T-helper 2 cell (primary cell): ENCODE data around the gene ROBO3.

Experiments used
- DNase-seq, 5 experiments: peaks; one replicate each; pipeline versions ENCODE4 v3.0.0 to v3.0.0-alpha.2; 2012 to 2022

ROBO3 gene

DNA sequence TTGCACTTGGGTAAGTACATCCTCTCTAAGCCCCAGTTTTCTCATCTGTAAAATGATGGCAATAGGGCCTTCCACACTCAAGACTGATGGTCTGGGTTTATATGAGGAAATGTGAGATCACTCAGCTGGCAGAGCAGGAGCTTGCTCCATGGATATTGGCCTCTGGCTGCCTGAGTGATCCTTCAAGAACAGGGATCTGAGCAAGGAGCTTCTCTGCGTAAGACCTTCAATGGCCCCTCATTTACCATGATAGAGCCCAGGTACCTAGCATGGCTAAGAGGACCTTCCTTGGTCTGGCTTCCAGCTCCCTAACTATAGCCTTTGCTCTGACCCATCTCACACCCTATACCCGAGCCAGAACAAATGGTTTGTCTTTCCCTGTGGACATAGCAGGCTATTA, 26.9 kb downstream of the ROBO3 start:
- DNase-seq, result no peak

DNA sequence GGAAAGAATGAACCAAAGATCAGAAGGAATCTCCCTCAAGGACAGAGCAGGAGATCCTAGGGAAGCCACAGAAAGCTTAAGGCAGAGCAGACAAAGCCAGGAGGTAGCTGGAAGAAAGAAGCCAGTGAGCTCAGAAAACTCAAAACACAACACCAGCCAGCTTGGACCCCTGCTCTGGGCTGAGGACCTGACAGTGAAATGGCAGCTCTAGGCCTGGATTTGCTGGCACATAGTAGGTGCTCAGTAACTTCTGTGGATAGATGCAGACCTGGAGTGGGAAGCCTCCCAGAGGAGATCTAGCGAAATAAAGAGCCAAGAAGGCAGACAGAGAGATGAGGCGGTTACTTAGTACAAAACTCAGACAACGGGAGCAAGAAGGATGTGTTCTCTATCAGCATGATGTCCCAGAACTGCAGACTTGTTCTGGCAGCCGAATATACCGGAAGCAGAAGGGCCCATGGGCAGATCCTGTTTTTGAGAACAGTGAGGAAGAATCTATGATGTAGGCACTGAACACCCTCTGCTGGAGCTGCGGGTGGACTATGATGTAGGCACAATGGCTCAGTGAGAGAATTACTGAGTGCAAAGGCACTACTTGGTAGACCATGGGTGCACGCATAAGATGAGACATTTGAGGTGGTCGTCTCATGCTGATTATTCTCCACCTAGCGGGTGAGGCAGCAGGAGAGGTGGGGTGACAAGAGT, 27.7 kb downstream of the ROBO3 start:
- no peak for DNase-seq

DNA sequence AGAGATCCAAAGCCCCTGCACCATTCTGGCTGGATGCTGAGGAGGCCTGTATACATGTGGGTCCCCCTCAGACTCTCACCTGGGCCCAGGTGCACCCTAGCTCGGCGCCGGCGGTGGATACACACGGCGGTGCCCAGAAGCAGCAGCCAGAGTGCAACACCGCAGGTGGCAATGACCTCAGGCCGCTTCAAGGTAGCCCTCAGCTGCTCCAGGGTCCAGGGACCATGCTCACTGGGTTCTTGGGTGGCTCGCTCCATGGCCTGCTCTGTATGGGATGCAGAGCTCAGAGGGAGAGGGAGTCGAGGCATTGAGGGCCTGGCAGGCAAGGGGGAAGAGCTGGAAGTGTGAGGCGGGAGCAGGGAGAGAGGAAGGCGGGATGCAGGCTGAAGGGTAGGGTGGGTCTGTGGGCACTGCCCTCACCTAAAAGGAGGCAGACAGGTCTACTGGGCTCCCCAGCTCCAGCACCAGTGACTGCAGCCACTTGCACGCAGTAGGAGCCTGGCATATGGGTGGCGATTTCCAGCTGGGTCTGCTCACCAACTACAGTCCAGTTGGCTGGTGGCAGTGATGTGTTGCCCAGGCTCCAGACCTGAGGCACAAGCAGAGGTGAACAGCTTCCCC, 28.7 kb downstream of the ROBO3 start:
- no peak for DNase-seq

DNA sequence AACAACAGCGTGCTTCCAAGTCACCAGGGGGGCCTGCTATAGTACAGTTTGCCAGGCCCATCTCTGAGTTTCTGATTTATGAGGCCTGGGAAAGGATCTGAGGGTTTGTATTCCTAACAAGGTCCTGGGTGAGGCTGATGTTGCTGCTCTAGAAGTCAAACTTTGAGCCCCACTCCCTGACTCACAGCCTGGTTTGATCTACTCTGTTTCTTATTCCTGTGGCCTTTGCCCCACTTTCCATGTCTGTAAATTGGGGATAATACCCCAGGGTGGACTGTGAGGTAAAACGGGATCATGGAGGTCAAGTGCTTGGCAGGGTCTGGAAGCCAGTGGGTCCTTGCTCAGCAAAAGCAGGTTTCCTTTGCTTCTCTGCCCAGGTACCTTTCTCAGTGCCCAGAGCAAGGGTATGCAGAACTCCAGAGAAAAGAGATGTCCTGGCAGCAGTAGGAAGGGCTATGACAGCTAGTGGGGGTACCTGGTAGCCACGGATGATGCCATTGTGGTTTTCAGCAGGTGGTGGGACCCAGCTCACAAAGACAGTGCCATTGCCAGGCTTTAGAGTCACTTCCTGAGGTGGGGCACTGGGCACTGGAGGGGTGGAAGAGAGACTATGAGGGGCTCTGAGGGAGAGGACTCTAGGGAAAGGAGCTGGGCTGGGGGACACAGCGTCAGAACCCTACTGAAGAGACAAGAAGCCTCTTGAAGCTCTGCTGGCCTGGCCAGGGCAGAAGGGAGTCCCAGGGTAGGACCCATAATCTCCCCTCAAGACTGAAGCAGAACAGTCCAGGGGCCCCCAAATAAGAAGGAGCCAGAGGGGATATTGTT, 29.6 kb downstream of the ROBO3 start:
- no peak for DNase-seq

DNA sequence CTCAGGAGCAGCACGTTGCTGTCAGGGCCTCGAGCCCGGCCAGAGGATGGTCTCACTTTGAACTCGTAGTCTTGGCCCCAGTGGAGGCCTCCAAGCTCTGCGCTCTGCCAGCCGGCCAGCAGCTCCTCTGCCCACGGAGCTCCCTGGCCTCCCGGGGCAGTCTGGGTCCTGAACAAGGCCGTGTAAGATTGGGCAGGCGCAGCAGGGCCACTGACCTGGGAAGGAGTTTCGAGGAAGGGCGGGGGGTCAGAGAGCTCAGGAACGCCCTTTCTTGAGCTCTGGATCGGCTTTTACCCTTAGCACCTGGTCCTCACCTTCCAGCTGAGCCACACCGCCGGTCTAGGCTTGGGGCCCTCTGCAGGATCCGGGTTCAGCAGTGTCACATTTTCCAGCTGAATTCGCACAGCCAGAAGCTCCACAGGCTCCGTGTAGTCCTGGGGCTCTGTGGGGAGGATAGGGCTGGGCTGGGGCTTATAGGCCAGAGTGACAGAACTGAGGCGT, 30.3 kb downstream of the ROBO3 start:
- no peak for DNase-seq

DNA sequence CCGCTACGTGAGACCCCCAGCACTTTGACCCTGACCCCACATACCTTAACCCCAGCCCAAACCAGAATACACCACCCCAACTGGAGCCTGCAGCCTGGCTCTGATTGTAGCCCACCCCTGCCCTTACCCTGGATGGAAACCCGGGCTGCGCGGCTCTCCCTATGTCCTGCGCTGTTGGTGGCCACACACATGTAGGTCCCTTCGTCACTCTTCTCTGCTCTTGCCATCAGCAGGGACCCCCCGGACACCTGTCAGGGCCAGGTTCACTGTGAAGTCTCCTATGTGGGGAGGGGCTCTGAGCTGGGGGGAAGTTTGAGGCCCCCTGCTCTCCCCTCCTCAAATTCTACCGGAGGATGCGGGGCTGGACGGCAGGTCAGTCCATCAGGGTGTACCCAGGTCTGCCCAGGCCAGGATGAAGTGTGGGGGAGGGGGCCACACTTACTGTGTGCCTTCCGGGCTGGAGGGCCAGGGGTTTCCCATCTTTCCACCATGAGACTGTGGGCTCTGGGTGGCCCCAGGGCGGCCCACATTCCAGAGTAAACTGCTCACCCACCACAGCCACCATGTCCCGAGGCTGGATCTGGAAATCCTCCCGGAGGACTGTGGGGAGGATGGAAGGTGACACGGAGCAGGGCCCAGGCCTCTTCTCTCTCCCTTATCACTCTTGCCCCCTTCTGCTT, 31.0 kb downstream of the ROBO3 start:
- DNase-seq, result no peak

DNA sequence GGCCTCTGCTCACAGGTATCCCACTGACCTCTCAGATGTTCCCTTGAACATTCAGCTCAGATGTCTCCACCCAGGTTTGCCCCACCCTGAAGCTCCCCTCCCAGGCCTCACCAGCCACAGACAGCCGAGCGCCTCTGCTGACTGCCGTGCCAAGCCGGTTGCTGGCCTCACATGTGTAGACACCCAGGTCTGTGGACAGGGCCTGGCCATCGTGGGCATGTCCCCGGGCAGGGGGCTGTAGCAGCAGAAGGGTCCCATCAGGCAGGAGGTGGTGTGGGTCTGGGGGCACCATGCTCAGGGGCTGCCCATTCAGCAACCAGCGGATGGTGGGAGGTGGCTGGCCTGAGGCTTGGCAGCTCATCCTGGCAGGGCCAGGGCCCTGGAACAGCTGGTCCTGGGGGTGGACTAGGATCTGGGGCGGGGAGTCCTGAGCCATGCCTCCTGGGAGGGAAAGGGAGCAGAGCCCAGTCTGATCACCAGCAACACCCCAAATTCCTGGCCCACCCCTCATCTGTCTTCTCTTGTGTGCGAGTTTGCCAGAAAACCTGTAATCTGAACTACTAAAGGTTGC, 31.7 kb downstream of the ROBO3 start:
- DNase-seq, result no peak

DNA sequence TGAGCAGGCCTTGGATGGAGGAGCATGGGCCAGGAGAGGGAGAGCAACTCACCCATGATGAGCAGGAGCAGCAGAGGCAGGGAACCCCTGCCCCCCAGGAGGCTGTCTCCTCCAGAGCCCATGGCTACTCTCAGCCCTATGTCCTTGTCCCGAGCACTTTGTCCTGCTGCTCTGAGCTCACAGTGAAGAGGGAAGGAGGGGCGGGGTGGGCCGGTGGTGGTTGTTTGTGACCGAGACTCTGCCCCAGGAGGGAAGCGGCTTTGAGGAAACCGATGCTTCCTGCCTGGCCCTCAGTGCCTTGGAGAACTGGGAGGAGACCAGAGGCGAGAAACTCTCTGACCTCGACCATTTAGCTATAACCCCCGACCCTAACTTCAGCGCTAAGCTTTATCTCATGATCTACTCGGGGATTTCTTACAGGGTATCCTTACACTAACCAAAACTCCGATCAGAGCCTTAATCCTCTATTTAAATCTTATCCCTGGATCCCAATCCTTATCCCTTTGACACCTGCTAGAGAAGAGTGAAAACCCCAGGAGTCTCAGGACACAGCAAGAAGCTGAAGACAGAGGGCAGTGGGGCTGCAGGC, 32.5 kb downstream of the ROBO3 start, which contains the start of gene ROBO4:
Gene ROBO4, minus strand, starts transcription at position 192 of the 589 bp plus-strand sequence. Its CDS starts 70 bp downstream, at position 122.
- no peak for DNase-seq

DNA sequence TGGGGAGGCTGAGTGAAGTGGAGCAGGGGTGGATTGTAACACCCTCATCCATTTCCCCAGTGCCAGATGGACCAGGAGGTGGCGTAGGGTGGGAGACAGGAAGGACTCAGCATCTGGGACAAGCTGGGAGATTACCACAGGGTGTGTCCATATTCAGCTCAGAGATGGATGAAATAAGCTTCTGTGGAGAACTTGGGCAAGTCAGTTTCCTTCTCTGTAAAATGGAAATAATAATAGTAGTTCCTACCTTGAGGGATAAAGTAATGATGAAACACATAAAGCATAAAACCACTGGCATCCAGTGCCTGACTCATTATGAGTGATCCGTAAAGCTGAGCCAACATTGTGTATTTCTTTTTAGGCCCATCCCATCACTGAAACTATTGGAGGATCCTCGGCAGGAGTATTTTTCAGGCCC, 33.0 kb downstream of the ROBO3 start:
- no peak for DNase-seq

DNA sequence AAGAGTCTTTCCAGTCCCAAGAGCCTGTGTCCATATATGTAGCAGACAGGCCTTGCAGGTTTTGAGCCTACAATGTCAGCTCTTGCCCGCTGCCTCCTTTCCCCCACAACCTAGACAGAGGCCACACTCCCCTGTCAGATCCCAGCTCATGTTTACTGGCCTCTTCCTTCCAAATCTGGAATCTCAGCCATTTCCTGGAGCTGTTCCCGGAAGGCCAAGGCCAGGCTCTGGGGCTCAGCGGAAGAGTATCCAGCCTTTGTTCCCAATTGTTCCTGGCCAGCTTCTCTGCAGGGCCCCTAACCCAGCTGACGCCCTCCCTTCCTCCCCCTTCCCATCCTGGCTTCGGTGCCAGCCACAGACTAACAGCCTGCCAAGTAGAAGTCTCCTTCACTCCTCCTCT, 33.5 kb downstream of the ROBO3 start:
- DNase-seq, result no peak

DNA sequence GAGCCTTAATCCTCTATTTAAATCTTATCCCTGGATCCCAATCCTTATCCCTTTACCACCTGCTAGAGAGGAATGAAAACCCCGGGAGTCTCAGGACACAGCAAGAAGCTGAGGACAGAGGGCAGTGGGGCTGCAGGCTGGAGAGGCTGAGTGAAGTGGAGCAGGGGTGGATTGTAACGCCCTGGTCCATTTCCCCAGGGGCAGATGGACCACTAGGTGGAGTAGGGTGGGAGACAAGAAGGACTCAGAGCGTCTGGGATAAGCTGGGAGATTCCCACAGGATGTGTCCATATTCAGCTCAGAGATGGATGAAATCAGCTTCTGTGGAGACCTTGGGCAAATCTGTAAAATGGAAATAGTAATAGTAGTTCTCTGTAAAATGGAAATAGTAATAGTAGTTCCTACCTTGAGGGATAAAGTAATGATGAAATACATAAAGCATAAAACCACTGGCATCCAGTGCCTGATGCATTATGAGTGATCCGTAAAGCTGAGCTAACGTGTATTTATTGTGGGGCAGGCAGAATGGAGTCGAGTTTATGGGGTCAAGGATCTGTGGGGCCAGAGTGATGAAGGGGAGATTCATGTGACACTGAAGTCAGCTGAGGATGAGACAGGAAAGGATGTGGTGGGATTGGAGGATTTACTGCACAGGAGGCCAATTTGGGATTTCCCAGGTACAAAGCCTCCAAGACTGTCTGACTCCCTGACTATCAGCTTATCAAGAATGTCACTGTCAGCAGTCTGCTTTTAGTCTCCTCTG, 34.3 kb downstream of the ROBO3 start:
- no peak for DNase-seq

DNA sequence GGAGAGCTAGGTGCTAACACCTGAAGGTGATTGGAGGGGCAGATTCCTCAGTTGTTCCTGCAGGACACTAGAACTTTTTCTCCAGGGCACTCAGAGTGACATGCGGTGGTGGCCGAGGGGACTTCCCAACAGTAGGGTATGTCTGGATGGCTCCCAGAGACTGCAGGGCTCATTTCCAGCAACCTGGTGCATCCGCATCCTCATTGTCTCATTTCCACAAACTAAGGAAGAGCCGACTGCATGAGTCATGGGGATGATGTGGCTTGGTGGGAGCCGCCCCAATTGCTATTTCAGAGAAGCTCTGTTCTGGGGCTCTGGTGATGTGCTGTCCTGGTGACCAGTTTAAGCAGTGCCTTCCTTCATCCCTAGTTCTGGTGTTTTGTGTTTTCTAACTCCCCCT, 35.2 kb downstream of the ROBO3 start:
- no peak for DNase-seq

DNA sequence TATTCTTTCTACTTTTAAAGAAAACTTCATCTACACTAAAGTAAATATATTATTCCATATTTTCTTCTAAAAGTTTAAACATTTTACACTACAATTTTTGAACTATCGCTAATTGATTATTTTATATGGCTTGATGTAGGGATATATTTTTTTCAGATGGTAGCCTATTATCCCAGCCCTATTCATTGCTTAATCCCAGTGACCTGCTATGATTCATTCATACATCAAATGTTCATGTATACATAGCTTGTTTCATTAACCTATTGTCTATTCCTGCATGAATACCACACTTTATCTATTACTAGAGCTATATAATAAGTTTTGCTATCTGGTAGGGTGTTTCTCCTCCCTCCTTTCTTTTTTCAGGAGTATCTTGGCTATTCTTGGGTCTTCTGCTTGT, 37.4 kb downstream of the ROBO3 start:
- no peak for DNase-seq

DNA sequence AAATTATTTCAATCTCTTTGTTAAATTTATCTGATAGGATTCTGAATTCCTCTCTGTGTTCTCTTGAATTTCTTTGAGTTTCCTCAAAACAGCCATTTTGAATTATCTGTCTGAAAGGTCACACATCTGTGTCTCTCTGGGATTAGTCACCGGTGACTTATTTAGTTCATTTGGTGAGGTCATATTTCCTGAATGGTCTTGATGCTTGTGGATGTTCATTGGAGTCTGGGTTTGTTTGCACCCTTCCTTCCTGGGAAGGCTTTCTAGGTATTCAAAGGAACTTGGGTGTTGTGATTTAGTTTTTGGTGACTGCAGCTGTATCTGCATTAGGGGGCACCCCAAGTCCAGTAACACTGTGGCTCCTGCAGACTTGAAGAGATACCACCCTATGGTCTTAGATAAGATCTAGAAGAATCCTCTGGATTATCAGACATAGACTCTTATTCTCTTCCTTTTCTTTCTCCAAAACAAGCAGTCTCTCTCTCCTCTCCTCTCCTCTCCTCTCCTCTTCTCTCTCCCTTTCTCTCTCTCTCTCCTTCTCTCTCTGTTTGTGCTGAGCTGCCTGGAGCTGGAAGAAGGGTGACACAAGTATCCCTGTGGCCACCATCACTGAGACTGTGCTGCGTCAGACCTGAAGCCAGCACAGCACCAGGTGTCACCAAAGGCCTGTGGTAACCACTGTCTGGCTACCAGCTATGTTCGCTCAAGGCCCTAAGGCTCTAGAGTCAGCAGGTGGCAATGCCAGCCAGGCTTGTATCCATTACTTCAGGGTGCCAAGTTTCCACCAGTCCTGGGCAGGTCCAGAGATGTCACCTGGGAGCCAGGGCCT, 50.5 kb downstream of the ROBO3 start:
- peak in 1 of 5 experiments; percentile 10 for DNase-seq

DNA sequence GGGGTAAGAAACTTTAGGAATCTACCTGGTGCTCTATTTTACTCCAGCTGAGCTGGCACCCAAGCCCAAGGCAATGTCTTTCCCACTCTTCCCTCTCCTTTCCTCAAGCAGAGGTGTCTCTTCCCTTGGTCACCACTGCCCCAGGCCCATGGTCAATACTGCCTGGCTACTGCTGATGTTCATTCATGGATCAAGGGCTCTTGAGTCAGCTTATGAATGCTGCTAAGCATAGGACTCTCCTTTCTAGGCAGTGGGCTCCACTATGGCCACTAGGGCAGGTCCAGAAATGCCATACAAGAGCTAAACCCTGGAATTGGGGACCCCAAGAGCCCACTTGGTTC, 51.1 kb downstream of the ROBO3 start:
- no peak for DNase-seq

DNA sequence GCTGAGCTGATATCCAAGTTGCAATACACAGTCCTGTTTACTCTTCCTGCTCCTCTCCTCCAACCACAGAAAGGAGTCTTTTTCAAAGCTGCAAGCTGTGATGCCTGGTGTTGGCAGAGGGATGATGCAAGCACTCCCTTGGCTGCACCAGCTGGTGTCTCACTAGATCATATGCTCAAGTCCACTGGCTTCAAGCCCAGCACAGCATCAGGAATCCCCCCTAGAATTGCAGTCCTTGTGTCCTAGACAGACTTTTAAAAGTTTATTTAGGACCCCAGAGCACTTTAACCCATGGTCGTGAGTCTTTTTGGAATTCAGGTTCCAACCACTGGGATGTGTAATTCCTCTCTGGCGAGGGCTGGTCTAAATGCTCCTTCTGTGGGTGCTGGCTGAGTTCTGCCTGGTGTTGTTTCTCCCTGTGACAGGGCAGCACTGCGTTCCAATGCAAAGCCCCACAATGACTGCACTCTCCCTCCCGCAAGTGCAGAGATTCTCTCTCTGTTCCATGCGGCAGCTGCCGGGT, 51.9 kb downstream of the ROBO3 start:
- DNase-seq, result no peak

DNA sequence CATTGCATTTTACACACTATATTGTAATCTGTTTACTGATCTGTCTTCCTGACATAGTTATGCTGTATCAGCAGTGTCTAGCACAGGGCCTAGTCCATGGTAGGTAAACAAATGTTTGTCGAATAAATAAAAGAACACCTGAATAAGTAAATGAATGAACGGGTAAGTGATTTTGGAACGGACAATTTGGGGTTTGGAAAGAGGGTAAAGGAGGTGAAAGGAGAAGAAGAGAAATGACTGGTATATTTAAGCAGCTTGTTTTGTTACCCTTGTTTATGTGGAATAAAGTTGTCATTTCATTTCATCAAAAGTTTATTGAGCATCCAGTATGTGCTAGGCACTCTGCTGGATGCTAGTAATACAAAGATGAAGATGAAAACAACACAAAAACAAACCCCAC, 53.7 kb downstream of the ROBO3 start, which contains the start of gene HEPN1:
Gene HEPN1, plus strand, starts transcription at position 301 of the 400 bp plus-strand sequence.
- DNase-seq, result no peak

DNA sequence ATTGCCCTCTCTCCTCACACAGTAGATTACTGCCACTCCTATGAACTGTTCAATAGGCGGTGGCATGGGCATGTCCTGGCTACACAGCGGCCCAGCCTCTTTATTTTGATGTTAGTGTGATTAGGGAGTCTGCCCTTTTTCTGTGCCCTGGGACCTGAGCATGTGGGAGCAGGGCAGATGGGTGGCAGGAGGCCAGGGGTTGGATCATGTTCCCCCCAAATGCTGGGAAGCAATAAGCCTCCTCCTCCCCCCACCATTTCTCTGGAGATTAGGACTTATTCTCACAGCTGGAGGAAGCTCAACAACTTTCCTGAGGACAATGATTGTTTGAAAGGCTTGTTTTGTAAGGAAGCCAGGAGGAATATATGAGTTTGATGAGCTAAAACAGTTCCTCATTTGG, 54.7 kb downstream of the ROBO3 start:
- no peak for DNase-seq

DNA sequence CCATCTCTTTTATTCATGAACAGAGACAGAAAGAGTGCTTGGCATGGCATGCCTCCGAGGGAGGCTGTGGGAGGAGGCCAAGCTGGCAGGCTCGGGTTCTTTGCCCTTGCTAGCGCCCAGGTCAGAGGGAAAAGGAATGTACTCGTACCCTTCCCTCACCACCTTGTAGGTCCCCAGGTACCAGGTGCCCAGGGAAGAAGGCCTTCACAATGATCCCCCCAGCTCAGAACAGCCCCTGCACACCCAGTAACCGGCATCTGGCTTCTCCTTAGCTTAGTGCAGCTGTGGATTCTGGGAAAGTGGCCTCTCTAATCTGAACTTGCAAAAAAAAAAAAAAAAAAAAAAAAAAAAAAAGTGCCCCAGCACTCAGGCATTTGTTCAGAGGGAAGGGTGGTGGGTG, 55.1 kb downstream of the ROBO3 start:
- DNase-seq, result no peak
